ENCODE data around the gene HMCN2. TPM values are rescaled to one million over a fixed set of nuclear protein-coding genes. Genes with fewer than 3 reads are reported as not detected.
"Not testable (repeated sequence)": the region's sequence is repeated elsewhere in the genome, so short reads cannot be mapped to it uniquely, and the experiment has no call there.

HMCN2 gene
- total RNA-seq, 5 donors from 2014 or later (not counting 1 experiment from before 2014, with no cell fraction given), result 0.03 TPM; not detected in 4

GRCh38 chr9:130338891-130339290 is 73.3 kb downstream of the HMCN2 start:
- H3K4me3 Mint-ChIP-seq; H3K27ac ChIP-seq (ENCODE audit: low read length); H3K36me3 Mint-ChIP-seq; H3K4me1 ChIP-seq (ENCODE audit: control insufficient read depth in 1 of 2, extremely low read depth in 1 of 2, insufficient read depth in 2 of 2, low read length in 2 of 2); CTCF ChIA-PET; H3K4me3 ChIP-seq (ENCODE audit: control insufficient read depth in 1 of 2, extremely low read depth in 1 of 2, low read length in 1 of 2); DNase-seq; POLR2A ChIA-PET; H3K4me1 Mint-ChIP-seq; H3K36me3 ChIP-seq (ENCODE audit: control insufficient read depth in 2 of 2, extremely low read depth in 1 of 2, insufficient read depth in 1 of 2, low read length in 1 of 2); ATAC-seq (replicated peaks in 1 of 4); H3K27ac Mint-ChIP-seq; H3K9me3 Mint-ChIP-seq; H3K9me3 ChIP-seq: not testable (repeated sequence)
- peaks cover 8 to 15% of the 10 kb centered on the region in 2 donors for H3K27me3 Mint-ChIP-seq
- WGBS (ENCODE audit: insufficient coverage), result 80% methylated on average over 1 of the region's 8 CpGs
- H3K27me3 ChIP-seq (replicated peaks in 1 of 2; ENCODE audit: control insufficient read depth in 2 of 2, extremely low read depth in 1 of 2, insufficient read depth in 2 of 2, low read length in 1 of 2), result peaks cover 0 to 46% of the 10 kb centered on the region in 2 experiments

DNA sequence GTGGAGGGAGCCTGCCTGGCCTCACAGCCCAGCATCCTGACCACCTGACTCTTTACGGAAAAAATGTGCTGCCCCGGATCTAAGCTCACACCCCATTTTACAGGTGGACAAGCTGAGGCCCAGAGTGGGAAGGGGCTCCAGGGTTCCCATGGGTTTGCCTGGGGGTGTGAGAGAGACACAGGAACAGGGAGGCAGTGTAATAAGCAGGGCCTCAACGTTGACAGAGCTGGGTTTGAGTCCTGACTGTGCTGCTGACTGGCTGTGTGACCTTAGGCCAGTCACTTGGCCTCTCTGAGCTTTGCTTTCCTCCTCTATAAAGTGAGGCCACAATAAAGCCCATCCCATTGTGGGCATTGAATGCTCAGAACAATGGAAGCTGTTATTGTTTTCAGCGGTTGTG is 73.7 kb downstream of the HMCN2 start:
- H3K27ac Mint-ChIP-seq, result no peak overlapping the region

DNA sequence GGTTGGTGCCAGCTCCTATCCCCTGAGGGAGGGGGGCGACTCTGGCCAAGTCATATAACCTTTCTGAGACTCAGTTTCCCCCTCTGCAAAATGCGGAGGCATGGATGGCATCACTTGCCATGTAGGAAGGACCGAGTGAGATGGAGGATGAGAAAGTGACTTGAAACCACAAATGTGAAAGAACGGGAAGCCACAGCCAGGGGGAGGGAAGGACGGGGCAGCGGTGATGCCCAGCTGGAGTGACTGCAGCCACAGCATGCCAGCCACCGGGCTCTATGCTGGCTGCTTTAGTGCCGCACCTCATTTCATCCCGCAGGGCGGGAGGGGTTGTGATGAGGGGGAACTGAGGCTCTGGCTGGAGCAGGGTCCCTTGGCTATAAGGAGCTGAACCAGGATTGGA is 74.5 kb downstream of the HMCN2 start:
- POLR2A ChIA-PET, result no interaction called here
- CTCF ChIA-PET, result no interaction called here
- no peak overlapping the region for H3K4me3 Mint-ChIP-seq

More for the DNA sequence above, 73.7 kb downstream of the HMCN2 start:
- no peaks in the 10 kb centered on the region for H3K9me3 ChIP-seq
- Mint-ChIP-seq H3K4me3 (no peak overlapping the region), H3K36me3 (no peaks in the 10 kb centered on the region), H3K4me1 (no peaks in the 10 kb centered on the region), H3K27me3 (peaks cover 5 to 11% of the 10 kb centered on the region in 2 donors), H3K9me3 (no peaks in the 10 kb centered on the region)
- H3K4me1 ChIP-seq (ENCODE audit: control insufficient read depth in 1 of 2, extremely low read depth in 1 of 2, insufficient read depth in 2 of 2, low read length in 2 of 2), result no peaks in the 10 kb centered on the region
- POLR2A ChIA-PET, result no interaction called here
- no peak overlapping the region for H3K27ac ChIP-seq (ENCODE audit: low read length)
- 67% methylated on average over 1 of the region's 4 CpGs for WGBS (ENCODE audit: insufficient coverage)
- no peak for DNase-seq
- ATAC-seq (replicated peaks in 1 of 4), result no peak
- no peaks in the 10 kb centered on the region for H3K36me3 ChIP-seq (ENCODE audit: control insufficient read depth in 2 of 2, extremely low read depth in 1 of 2, insufficient read depth in 1 of 2, low read length in 1 of 2)
- CTCF ChIA-PET, result no interaction called here
- H3K27me3 ChIP-seq (replicated peaks in 1 of 2; ENCODE audit: control insufficient read depth in 2 of 2, extremely low read depth in 1 of 2, insufficient read depth in 2 of 2, low read length in 1 of 2), result peaks cover 0 to 47% of the 10 kb centered on the region in 2 experiments
- H3K4me3 ChIP-seq (ENCODE audit: control insufficient read depth in 1 of 2, extremely low read depth in 1 of 2, low read length in 1 of 2), result no peak overlapping the region

GRCh38 chr9:130340557-130340956 is 75.0 kb downstream of the HMCN2 start:
- H3K36me3 ChIP-seq (ENCODE audit: control insufficient read depth in 2 of 2, extremely low read depth in 1 of 2, insufficient read depth in 1 of 2, low read length in 1 of 2); H3K36me3 Mint-ChIP-seq; H3K9me3 ChIP-seq; H3K4me1 ChIP-seq (ENCODE audit: control insufficient read depth in 1 of 2, extremely low read depth in 1 of 2, insufficient read depth in 2 of 2, low read length in 2 of 2); H3K27ac Mint-ChIP-seq; H3K4me3 ChIP-seq (ENCODE audit: control insufficient read depth in 1 of 2, extremely low read depth in 1 of 2, low read length in 1 of 2); H3K27me3 Mint-ChIP-seq; H3K27ac ChIP-seq (ENCODE audit: low read length); POLR2A ChIA-PET; H3K4me1 Mint-ChIP-seq; ATAC-seq (replicated peaks in 1 of 4); H3K9me3 Mint-ChIP-seq; H3K4me3 Mint-ChIP-seq; DNase-seq; CTCF ChIA-PET: not testable (repeated sequence)
- H3K27me3 ChIP-seq (replicated peaks in 1 of 2; ENCODE audit: control insufficient read depth in 2 of 2, extremely low read depth in 1 of 2, insufficient read depth in 2 of 2, low read length in 1 of 2), result peaks cover 0 to 49% of the 10 kb centered on the region in 2 experiments
- 87% methylated on average over 12 of the region's 17 CpGs for WGBS (ENCODE audit: insufficient coverage)

More for the DNA sequence above, 74.5 kb downstream of the HMCN2 start:
- Mint-ChIP-seq H3K36me3 (no peaks in the 10 kb centered on the region), H3K4me1 (no peaks in the 10 kb centered on the region), H3K9me3 (no peaks in the 10 kb centered on the region), H3K27me3 (peaks cover 5 to 8% of the 10 kb centered on the region in 2 donors), H3K27ac (no peak overlapping the region)
- Histone ChIP-seq H3K27ac (ENCODE audit: low read length) (no peak overlapping the region), H3K36me3 (ENCODE audit: control insufficient read depth in 2 of 2, extremely low read depth in 1 of 2, insufficient read depth in 1 of 2, low read length in 1 of 2) (no peaks in the 10 kb centered on the region), H3K9me3 (no peaks in the 10 kb centered on the region), H3K4me1 (ENCODE audit: control insufficient read depth in 1 of 2, extremely low read depth in 1 of 2, insufficient read depth in 2 of 2, low read length in 2 of 2) (no peaks in the 10 kb centered on the region), H3K27me3 (replicated peaks in 1 of 2; ENCODE audit: control insufficient read depth in 2 of 2, extremely low read depth in 1 of 2, insufficient read depth in 2 of 2, low read length in 1 of 2) (peaks cover 0 to 50% of the 10 kb centered on the region in 2 experiments), H3K4me3 (ENCODE audit: control insufficient read depth in 1 of 2, extremely low read depth in 1 of 2, low read length in 1 of 2) (no peak overlapping the region)
- DNase-seq (no peak), ATAC-seq (replicated peaks in 1 of 4) (no peak)
- 44% methylated on average over 3 of the region's 10 CpGs for WGBS (ENCODE audit: insufficient coverage)

DNA sequence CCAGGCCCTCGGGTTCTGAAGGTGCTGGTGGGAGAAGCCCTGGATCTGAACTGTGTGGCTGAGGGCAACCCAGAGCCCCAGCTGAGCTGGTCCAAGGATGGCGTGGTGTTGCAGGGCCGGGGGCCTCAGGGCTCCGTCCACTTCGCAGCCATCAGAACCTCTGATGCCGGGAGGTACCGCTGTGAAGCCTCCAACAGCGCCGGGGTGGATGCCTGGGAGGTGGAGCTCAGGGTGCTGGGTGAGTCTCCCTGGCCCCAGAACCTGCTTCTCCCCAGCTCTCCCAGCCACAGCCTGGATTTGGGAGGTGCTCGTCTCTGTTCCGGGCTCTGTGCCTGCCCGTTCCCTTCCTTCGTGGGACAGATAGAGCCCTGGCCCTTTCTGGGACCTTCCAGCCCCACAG is 75.6 kb downstream of the HMCN2 start:
- Histone ChIP-seq H3K9me3 (no peaks in the 10 kb centered on the region), H3K4me3 (ENCODE audit: control insufficient read depth in 1 of 2, extremely low read depth in 1 of 2, low read length in 1 of 2) (no peak overlapping the region), H3K27ac (ENCODE audit: low read length) (no peak overlapping the region), H3K27me3 (replicated peaks in 1 of 2; ENCODE audit: control insufficient read depth in 2 of 2, extremely low read depth in 1 of 2, insufficient read depth in 2 of 2, low read length in 1 of 2) (peaks cover 0 to 49% of the 10 kb centered on the region in 2 experiments), H3K4me1 (ENCODE audit: control insufficient read depth in 1 of 2, extremely low read depth in 1 of 2, insufficient read depth in 2 of 2, low read length in 2 of 2) (no peaks in the 10 kb centered on the region), H3K36me3 (ENCODE audit: control insufficient read depth in 2 of 2, extremely low read depth in 1 of 2, insufficient read depth in 1 of 2, low read length in 1 of 2) (no peaks in the 10 kb centered on the region)
- Mint-ChIP-seq H3K4me3 (no peak overlapping the region), H3K9me3 (no peaks in the 10 kb centered on the region), H3K27me3 (no peaks in the 10 kb centered on the region), H3K36me3 (no peaks in the 10 kb centered on the region), H3K27ac (no peak overlapping the region), H3K4me1 (no peaks in the 10 kb centered on the region)
- ChIA-PET POLR2A (no interaction called here), CTCF (no interaction called here)
- 91% methylated on average over 11 of the region's 13 CpGs for WGBS (ENCODE audit: insufficient coverage)
- ATAC-seq (replicated peaks in 1 of 4) (no peak), DNase-seq (no peak)

DNA sequence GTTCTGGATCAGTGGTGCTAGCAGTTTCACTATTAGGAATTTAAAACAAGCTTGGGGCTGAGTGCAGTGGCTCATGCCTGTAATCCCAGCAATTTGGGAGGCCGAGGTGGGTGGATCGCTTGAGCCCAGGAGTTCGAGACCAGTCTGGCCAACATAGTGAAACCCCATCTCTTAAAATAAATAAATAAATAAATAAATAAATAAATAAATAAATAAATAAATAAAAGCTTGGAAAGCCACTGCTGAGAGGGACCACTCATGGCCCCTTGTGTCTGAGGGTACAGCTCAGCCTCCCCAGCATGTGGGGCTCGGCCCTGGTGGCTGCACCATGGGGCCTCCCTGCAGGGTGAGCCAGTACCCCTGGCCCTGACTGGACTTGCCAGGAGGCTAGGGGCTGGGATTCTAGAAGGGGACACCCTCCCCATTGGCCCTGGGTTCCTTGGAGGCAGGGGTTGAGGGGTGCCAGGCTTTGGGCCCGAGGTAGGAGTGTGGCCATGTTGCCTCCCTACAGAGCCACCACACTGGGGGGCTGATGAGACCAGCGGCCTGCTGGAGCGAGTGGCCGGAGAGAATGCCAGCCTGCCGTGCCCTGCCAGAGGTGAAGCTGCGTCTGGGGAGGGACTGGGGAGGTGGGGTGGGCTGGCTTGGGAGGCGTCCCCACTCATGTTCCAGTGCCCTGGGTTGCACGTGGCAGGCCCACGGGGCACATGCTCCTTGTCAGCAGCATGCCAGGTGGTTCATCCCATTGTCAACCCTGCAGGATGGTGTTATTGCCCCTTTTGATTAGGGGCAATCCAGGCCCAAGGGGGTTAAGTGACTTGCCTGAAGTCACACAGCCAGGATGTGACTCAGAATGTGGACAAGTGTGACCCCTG is 76.5 kb downstream of the HMCN2 start:
- ATAC-seq (replicated peaks in 1 of 4) (no peak), DNase-seq (no peak)
- H3K27ac Mint-ChIP-seq, result no peak overlapping the region
- H3K9me3 Mint-ChIP-seq, result no peaks in the 10 kb centered on the region
- no peak overlapping the region for H3K4me3 ChIP-seq (ENCODE audit: control insufficient read depth in 1 of 2, extremely low read depth in 1 of 2, low read length in 1 of 2)
- WGBS (ENCODE audit: insufficient coverage), result 80% methylated on average over 7 of the region's 13 CpGs
- POLR2A ChIA-PET, result no interaction called here
- no peaks in the 10 kb centered on the region for H3K4me1 ChIP-seq (ENCODE audit: control insufficient read depth in 1 of 2, extremely low read depth in 1 of 2, insufficient read depth in 2 of 2, low read length in 2 of 2)
- H3K4me3 Mint-ChIP-seq, result no peak overlapping the region
- H3K27me3 ChIP-seq (replicated peaks in 1 of 2; ENCODE audit: control insufficient read depth in 2 of 2, extremely low read depth in 1 of 2, insufficient read depth in 2 of 2, low read length in 1 of 2), result peaks cover 0 to 41% of the 10 kb centered on the region in 2 experiments
- H3K27me3 Mint-ChIP-seq, result no peaks in the 10 kb centered on the region
- no peaks in the 10 kb centered on the region for H3K9me3 ChIP-seq
- no peaks in the 10 kb centered on the region for H3K36me3 ChIP-seq (ENCODE audit: control insufficient read depth in 2 of 2, extremely low read depth in 1 of 2, insufficient read depth in 1 of 2, low read length in 1 of 2)
- no peaks in the 10 kb centered on the region for H3K4me1 Mint-ChIP-seq
- H3K36me3 Mint-ChIP-seq, result no peaks in the 10 kb centered on the region
- CTCF ChIA-PET, result interaction anchor here in 1 of 2 donors (1.0 kb wide), 1 partner anchor 235 kb away, joined by 3 read pairs; no protein-coding TSS in a partner anchor
- H3K27ac ChIP-seq (ENCODE audit: low read length), result no peak overlapping the region

Measured in T-cell (primary cell).